Stimulated activated CD4-positive, alpha-beta T cell treated with anti-CD3 and anti-CD28 coated beads, Interleukin-4, amount 100 ng/mL, for 4 hours (primary cell): ENCODE measurements around the gene ZNF664.

Experiments used
- DNase-seq, 2 experiments: peaks; one replicate each; pipeline ENCODE4 v3.0.0-alpha.2; 2020

ZNF664 gene

DNA sequence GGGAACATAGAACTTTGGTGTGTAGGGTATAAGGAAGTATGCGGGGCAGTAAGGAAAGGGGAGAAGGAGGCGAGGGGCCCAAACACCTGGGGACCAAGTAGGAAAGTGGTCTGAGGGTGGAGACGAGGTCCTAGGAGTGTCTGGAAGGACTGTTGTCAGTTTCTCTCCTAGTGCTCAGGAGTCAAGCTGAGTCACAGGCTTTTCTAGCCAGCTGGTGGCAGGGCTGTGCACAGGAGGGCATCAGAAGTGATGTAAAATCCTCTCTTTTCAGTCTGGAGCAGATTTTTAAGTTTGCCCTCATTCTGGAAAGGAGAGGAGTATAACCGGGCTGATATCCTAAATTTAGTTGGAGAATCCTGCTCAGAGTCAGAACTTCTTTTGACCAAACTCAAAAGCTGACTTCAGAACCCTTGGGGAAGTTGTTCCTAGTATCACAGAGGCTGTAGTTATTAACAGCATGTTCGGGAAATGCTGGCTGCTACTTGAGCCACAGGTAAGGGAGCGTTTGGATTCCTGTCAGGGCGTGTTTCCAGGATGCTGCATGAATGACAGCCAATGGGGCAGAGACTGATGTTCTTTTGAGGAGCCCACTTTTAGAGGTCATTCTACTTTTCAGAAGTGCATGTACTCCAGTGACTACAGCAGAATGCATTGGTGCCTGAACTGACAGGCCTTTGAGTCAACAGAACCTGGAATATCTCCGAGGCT lies 19.3 kb downstream of the ZNF664 start:
- no peak for DNase-seq

- no peak for DNase-seq
These were observed 22.2 kb downstream of the ZNF664 start for GRCh38 chr12:123995023-123995748.

- DNase-seq, result no peak
These were observed 23.6 kb downstream of the ZNF664 start for GRCh38 chr12:123996581-123996980.

- no peak for DNase-seq
These were observed 24.2 kb downstream of the ZNF664 start for GRCh38 chr12:123997033-123997822.

GRCh38 chr12:123997908-123998307 lies 24.9 kb downstream of the ZNF664 start:
- DNase-seq, result no peak

DNA sequence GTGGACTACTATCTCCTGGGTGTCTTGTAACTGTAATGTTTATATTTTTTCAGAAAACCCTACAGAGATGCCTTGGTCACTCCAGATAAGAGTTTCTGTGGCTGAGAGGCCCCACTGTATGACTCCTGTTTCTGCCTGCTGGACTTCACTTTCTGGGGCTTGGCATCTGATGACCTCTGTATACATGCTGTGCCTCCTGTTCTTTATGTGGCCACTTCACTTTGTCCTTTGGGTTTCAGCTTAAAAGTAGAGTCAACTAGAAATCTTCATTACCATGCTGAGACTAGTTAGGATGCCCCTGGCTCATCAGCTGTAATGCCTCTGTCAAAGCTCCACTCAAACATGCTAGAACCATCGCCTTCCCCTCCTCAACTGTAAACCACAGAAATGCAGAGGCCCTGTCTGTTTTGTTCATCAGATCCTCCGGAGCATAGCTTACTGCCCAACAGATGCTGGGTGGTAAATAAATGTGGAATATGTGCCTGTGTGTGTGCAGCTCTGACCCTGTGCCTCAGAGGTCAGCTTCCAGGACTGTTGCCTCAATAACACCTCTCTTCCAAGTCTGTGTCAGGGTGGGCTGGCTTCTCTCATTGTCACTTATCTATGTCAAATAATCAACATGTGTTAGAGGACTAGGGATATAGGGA lies 25.5 kb downstream of the ZNF664 start:
- no peak for DNase-seq

- DNase-seq, result no peak
These were observed 26.0 kb downstream of the ZNF664 start for GRCh38 chr12:123998991-123999359.

- DNase-seq, result no peak
These were observed 27.1 kb downstream of the ZNF664 start for GRCh38 chr12:124000111-124000510.

DNA sequence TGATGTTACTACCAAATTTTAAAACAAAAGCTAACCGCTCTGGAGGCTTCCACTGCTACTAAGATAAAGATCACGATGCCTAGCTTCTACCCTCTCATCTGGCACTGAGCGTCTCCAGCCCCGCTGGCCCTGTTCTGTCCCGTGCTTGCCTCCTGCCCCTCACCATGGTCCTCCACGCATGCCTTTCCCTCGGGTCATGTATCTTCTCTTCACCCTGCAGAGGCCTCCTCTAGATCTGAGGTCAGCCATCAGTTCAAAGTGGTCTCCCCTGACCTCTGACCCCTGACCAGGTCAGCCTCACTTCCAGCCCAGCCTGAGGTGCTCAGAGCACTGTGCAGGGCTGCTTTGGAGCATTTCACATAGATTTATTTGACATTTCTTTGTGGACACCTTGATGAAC lies 28.3 kb downstream of the ZNF664 start:
- DNase-seq, result no peak

- DNase-seq, result no peak
These were observed 29.1 kb downstream of the ZNF664 start for GRCh38 chr12:124002021-124002644.

- DNase-seq, result no peak
These were observed 29.6 kb downstream of the ZNF664 start for GRCh38 chr12:124002654-124003053.

- DNase-seq, result no peak
These were observed 31.3 kb downstream of the ZNF664 start for GRCh38 chr12:124004233-124004875.

- DNase-seq, result peak in 1 of 2 experiments; percentile 38
These were observed 33.2 kb downstream of the ZNF664 start for GRCh38 chr12:124006085-124006845.

GRCh38 chr12:124006846-124007713 lies 34.1 kb downstream of the ZNF664 start:
- DNase-seq, result no peak

GRCh38 chr12:124007826-124008570 lies 35.0 kb downstream of the ZNF664 start:
- no peak for DNase-seq

DNA sequence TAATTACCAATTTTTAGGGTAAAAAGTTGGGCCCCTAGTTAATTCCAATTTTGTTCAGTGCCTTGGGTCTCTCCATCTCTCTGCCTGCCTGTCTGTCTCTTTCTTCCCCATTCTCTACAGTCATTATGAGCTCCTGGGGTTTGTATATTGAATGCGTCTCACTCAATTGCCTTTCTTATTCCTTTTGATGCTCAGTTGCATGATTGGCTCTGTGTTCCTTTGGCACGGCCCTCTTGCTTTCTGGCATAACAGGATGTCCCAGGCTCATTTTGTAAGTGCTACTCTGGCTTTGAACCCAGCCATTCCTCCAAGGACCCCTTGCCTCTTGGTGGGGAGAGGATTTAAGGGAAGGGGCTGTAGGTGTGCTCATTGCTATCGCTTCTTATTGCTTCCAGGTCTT lies 35.6 kb downstream of the ZNF664 start:
- no peak for DNase-seq

DNA sequence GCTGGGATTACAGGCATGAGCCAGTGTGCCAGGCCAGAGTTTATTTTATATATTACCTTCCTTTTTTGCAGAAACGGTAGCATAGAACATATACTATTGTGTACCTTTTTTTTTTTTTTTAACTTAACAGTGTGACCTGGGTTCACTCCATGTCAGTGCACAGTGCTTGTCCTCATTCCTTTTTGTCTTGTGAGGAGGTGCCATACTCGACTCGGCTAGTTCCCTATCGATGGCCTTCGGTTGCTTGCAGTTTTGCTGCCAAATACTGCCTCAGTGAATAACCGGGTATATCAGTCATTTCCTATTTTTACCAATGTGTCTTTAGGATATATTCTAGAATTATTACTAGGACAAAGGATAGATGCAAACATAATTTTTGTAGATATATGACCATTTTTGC lies 36.8 kb downstream of the ZNF664 start:
- no peak for DNase-seq

- DNase-seq, result no peak
These were observed 37.7 kb downstream of the ZNF664 start for GRCh38 chr12:124010687-124011086.

DNA sequence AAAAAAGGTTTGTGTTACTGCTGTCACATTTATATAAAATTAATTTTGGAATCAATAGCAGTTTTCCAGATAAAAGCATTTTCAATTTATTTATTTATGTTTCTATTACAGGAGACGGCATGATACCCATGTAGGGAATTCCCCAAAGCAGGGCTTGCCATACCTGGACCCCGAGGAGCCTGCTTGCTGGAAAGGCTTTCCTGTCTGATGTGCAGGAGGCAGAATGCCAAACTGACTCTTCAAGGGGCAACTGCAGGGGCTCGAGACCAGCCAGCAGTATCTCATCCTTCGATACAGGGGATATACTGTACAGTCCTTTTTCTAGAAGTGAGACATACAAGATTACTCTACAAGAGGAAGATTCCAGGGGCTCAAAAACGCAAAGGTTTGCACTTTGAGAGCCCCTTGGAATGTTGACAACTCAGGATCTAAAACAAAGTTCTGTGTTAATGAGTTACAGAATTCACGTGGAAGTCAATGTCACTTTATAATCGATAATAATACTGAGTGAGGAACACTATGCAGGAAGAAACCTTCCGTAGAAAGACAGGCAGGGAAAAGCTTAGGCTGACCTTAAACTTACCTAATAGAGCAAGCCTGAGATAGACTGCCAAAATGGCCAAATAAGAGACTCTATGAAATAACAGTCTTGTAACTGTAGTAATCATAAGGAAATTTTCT lies 38.6 kb downstream of the ZNF664 start:
- no peak for DNase-seq
